Motor neuron (in vitro differentiated cells): Measurements from ENCODE around the gene BEND4. TPM values are rescaled to one million over a fixed set of nuclear protein-coding genes. Genes with fewer than 3 reads are reported as not detected.

Source experiments
- ATAC-seq, 8 experiments: fragments of 200-7000 bp; cut with Tn5 transposase; replicated peaks in 6 of 8; 2 replicates each; pipeline ENCODE4 v1.8.0; 2021; ENCODE audit warnings: mild to moderate bottlenecking in 8 of 8, moderate library complexity in 8 of 8
- H3K27ac ChIP-seq, 2 donors: fragments of 250-450 bp; sonication (Bioruptor Pico); 2 replicates each; pipeline ENCODE4 v1.9.0; 2021; ENCODE audit warnings: antibody characterized with exemption in 2 of 2, mild to moderate bottlenecking in 2 of 2, moderate library complexity in 1 of 2
- H3K4me1 ChIP-seq, 2 donors: fragments of 250-450 bp; sonication (Bioruptor Pico); replicated peaks in 1 of 2; 2 replicates each; pipeline ENCODE4 v1.6.1; 2021; ENCODE audit warnings: antibody characterized with exemption in 2 of 2, mild to moderate bottlenecking in 2 of 2, moderate library complexity in 1 of 2
- H3K4me3 ChIP-seq, 5 donors: fragments of 250-450 bp; sonication (Bioruptor Pico); 2 replicates each; pipeline ENCODE4 v1.9.0; 2021; ENCODE audit warnings: antibody characterized with exemption in 5 of 5, mild to moderate bottlenecking in 5 of 5, moderate library complexity in 4 of 5
- WGBS, 10 experiments: fragments of 450-650 bp; shearing (Covaris generic); methylation state at CpG; one replicate each; pipeline ENCODE4 v1.0.0; 2022; 5-methylcytosine and 5-hydroxymethylcytosine counted together
- in situ Hi-C, 9 experiments: fragments of 400-800 bp; cut with MboI; loops; one replicate each; pipeline ENCODE4 v1.15.0; 2021; ENCODE audit warnings: low sequenced_read_pairs in 9 of 9, low pct_unique_long_range_greater_than_20kb in 2 of 9; ENCODE audit not compliant: unreplicated experiment in 9 of 9
- total RNA-seq, 8 experiments: library from RNA; unstranded; fragments of 300-600 nt; gene quantifications; 2 replicates each; pipeline versions ENCODE4 v1.2.3 to v1.2.4, GENCODE V29; 2022

BEND4 gene
- total RNA-seq, 8 experiments from 2014 or later: 0.04 to 4.3 (median 3.0) TPM

DNA sequence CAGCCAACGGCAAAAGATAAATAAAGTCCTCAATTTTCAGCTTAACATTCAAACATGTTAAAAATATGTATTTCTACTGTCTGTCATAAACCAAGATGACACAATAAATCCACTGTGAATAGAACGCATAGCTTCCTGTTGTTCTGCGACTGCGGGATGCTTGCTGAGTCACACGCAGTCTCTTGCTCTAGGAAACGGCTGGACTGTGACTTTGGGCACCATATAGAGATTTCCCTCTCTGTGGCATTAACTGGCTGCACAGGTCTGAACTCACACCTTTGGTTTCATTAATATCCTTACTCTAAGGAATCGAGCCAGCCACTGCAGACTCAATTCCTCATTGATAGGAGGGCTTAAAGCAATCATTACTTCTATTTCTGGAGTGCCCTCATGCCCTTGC, 8.4 kb downstream of the BEND4 start:
- 33 to 94% (median 79%) methylated on average over 1 to 6 of the region's 7 CpGs; no CpG with 5 or more reads in 2 of the 10 experiments for WGBS, 10 experiments
- Histone ChIP-seq H3K4me3 (no peak overlapping the region), H3K27ac (no peak overlapping the region), H3K4me1 (peaks cover 12 to 20% of the 10 kb centered on the region in 2 donors)
- in situ Hi-C loops: no loop called here
- peak in 5 of 8 experiments; percentile 43 to 87 (median 67) for ATAC-seq

- no peak for ATAC-seq
- no peak overlapping the region for H3K27ac ChIP-seq
- in situ Hi-C loops: no loop called here
- H3K4me3 ChIP-seq: no peak overlapping the region
- H3K4me1 ChIP-seq: peaks cover 12% of the 10 kb centered on the region in 2 donors
- WGBS, 10 experiments: 9 to 100% (median 77%) methylated on average over 2 to 4 of the region's 4 CpGs
Observed at GRCh38 chr4:42142591-42142990, 9.9 kb downstream of the BEND4 start.

DNA sequence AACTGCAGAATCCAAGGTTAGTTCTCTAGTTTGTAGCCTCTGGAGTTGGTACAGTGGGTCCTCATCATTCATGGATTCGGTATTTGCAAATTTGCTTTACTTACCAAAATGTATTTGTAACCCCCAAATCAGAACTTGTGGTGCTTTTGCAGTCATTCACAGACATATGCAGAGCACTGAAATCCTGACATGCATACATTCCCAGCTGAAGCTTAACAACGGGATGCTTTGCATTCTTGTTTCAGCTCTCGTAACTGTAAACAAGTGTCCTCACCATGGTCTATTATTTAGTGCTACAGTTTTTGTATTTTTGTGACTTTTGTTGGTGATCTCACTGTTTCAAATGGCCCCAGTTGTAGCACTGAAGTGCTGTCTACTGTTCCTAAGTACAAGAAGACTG, 16.1 kb downstream of the BEND4 start:
- no peak for ATAC-seq
- WGBS, 10 experiments: 35 to 100% (median 80%) methylated on average over 1 to 3 of the region's 3 CpGs; no CpG with 5 or more reads in 1 of the 10 experiments
- in situ Hi-C loops: no loop called here
- no peak overlapping the region for H3K4me3 ChIP-seq
- H3K27ac ChIP-seq: no peak overlapping the region
- no peaks in the 10 kb centered on the region for H3K4me1 ChIP-seq

DNA sequence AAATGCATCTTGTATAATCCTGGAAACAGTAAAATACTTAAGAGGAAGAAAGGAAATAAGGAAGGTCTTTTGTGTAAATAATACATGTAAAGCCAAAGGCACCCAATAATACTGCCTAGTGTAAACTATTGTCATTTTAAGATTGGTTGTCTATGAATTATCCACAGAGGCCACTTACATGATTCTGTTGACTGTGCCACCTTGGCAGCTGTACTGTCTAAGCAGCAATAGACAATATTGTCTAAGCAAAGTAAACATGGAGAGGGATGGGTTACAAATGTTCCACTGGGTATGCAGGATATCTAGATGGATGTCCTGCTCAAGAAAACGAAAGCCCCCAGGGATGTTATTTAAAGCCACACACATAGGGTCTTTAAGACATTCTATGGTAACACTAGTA, 19.4 kb downstream of the BEND4 start:
- WGBS, 10 experiments: 0 to 100% (median 70%) methylated on average over 1 of the region's 1 CpG; no CpG with 5 or more reads in 6 of the 10 experiments
- Histone ChIP-seq H3K4me1 (no peaks in the 10 kb centered on the region), H3K4me3 (no peak overlapping the region), H3K27ac (no peak overlapping the region)
- in situ Hi-C loops: no loop called here
- no peak for ATAC-seq

DNA sequence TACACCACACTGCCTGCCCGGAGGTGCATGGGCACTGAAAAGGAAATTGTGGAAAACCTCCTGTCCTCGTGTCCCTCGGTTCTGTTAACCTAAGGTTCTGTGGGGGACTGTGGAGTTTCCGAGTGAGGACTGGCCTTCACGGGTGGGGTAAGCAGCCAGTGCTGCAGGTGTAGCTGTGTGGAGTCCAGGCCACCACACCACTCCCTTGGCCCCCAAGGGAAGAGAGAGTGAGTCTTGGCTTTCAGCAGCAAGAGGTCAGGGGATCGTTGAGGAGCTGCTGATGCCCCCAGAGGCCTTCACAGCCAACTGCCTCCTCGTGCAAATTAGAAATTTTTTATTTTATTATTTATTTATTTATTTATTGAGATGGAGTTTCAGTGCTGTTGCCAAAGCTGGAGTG, 20.4 kb downstream of the BEND4 start:
- no peak for ATAC-seq

DNA sequence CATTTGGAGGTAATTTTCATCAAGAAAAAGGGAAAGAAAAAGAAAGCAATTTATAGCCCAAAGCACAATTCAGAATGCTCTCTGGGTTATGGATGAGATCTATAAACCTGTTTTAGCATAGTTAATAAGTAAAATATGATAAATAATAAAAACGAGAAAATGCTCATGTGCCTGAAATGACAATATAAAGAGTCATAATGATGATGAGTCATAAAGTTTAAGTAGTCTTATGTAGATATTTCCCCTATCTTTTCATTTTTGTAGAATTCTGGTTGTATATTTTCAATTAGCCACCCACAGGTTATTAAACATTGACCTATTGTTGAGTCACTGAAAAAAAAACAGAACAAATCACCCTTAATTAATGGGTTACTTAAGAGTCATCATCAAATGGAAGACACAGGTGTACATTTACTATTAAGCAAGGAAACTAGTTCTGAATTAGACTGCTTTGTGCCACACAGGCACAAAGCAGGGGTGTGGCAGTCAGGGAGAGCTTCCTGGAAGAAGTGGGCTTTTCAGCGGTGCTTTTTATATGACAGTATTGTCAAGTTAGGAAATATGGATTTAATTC, 29.3 kb downstream of the BEND4 start:
- H3K27ac ChIP-seq: no peak overlapping the region
- ATAC-seq: no peak

More for the DNA sequence above, 20.4 kb downstream of the BEND4 start:
- Histone ChIP-seq H3K4me3 (no peak overlapping the region), H3K4me1 (no peaks in the 10 kb centered on the region), H3K27ac (no peak overlapping the region)
- WGBS, 10 experiments: 40 to 100% (median 70%) methylated on average over 1 to 7 of the region's 7 CpGs; no CpG with 5 or more reads in 4 of the 10 experiments
- in situ Hi-C loops: no loop called here

GRCh38 chr4:42122237-42122636, 30.2 kb downstream of the BEND4 start:
- ATAC-seq: no peak
- H3K27ac ChIP-seq: no peak overlapping the region
- no peaks in the 10 kb centered on the region for H3K4me1 ChIP-seq
- in situ Hi-C loops: no loop called here
- H3K4me3 ChIP-seq: no peak overlapping the region
- WGBS, 10 experiments: 8 to 100% (median 83%) methylated on average over 1 to 4 of the region's 4 CpGs; no CpG with 5 or more reads in 1 of the 10 experiments

More for the DNA sequence above, 29.3 kb downstream of the BEND4 start:
- in situ Hi-C loops: no loop called here
- Histone ChIP-seq H3K4me1 (no peaks in the 10 kb centered on the region), H3K4me3 (no peak overlapping the region)
- WGBS, 10 experiments: 0 to 100% (median 81%) methylated on average over 1 to 2 of the region's 2 CpGs; no CpG with 5 or more reads in 1 of the 10 experiments

- Histone ChIP-seq H3K4me1 (no peaks in the 10 kb centered on the region), H3K27ac (no peak overlapping the region), H3K4me3 (no peak overlapping the region)
- WGBS, 10 experiments: 0 to 87% (median 51%) methylated on average over 1 to 8 of the region's 12 CpGs; no CpG with 5 or more reads in 2 of the 10 experiments
- ATAC-seq: no peak
- in situ Hi-C loops: no loop called here
Observed at GRCh38 chr4:42119886-42120285, 32.6 kb downstream of the BEND4 start.

GRCh38 chr4:42112846-42113245, 39.6 kb downstream of the BEND4 start:
- H3K4me3 ChIP-seq: no peak overlapping the region
- no peak for ATAC-seq
- in situ Hi-C loops: no loop called here
- 0 to 100% (median 86%) methylated on average over 2 to 3 of the region's 3 CpGs for WGBS, 10 experiments
- H3K4me1 ChIP-seq: no peaks in the 10 kb centered on the region
- H3K27ac ChIP-seq: no peak overlapping the region

DNA sequence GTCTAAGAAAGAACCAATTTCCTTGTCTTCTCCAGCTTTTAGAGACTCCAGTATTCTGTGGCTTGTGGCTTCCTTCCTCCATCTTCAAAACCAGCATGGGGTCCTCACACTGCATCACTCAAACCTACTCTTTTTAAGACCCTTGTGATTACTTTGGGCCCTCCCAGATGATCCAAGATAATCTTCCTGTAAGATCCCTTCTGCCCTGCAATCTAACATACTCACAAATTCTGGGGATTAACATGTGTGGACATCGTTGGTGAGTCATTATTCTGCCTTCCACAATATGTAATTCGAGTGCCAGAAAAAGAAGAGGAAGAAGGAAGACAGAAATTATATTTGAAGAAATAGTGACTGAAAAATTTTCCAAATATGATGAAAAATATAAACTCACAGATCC, 47.9 kb downstream of the BEND4 start:
- no peak overlapping the region for H3K27ac ChIP-seq
- peak in 2 of 8 experiments; percentile 66 to 82 for ATAC-seq
- 0 to 94% (median 80%) methylated on average over 1 to 2 of the region's 2 CpGs; no CpG with 5 or more reads in 1 of the 10 experiments for WGBS, 10 experiments
- H3K4me3 ChIP-seq: no peak overlapping the region
- in situ Hi-C loops: no loop called here
- H3K4me1 ChIP-seq: no peaks in the 10 kb centered on the region

GRCh38 chr4:42101446-42101975, 50.9 kb downstream of the BEND4 start:
- 43 to 100% (median 90%) methylated on average over 1 to 6 of the region's 8 CpGs for WGBS, 10 experiments
- Histone ChIP-seq H3K4me1 (no peaks in the 10 kb centered on the region), H3K4me3 (no peak overlapping the region), H3K27ac (no peak overlapping the region)
- in situ Hi-C loops: no loop called here
- peak in 4 of 8 experiments; percentile 21 to 90 (median 56) for ATAC-seq

DNA sequence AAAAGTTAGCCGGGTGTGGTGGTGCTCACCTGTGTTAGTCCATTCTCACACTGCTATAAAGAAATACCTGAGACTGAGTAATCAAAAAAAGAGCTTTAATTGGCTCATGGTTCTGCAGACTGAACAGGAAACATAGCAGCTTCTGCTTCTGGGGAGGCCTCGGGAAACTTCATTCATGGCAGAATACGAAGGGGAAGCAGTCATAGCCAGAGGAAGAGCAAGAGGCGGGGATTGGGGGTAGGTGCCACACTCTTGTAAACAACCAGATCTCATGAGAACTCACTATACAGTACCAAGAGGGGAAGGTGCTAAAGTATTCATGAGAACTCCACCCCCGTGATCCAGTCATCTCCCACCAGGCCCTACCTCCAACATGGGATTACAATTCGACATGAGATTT, 64.1 kb downstream of the BEND4 start:
- H3K4me3 ChIP-seq: no peak overlapping the region
- H3K4me1 ChIP-seq: no peaks in the 10 kb centered on the region
- ATAC-seq: no peak
- in situ Hi-C loops: no loop called here
- WGBS, 10 experiments: 40 to 100% (median 91%) methylated on average over 1 to 5 of the region's 6 CpGs; no CpG with 5 or more reads in 2 of the 10 experiments
- H3K27ac ChIP-seq: no peak overlapping the region

DNA sequence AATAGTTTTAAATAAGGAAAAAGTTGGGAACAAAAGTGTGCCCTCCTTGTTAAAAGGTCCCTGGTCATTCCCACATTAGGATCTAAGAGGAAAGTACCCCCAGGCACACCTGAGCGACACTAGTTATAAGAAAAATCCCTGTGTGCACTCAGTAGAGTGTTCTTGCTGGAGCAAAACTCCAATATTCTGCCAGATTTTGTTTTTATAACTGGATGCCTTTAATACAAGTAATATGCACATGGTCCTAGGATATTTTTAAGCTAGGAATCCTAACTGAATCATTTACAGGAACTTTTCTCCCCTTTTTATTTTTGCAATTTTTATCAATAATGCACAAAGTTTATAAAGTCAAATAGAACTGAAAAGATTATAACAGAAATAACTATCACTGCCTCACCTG, 68.6 kb downstream of the BEND4 start:
- WGBS, 10 experiments: 60 to 100% (median 100%) methylated on average over 1 of the region's 1 CpG; no CpG with 5 or more reads in 3 of the 10 experiments
- in situ Hi-C loops: no loop called here
- no peak overlapping the region for H3K4me3 ChIP-seq
- no peak overlapping the region for H3K27ac ChIP-seq
- no peaks in the 10 kb centered on the region for H3K4me1 ChIP-seq
- no peak for ATAC-seq

- Histone ChIP-seq H3K4me3 (no peak overlapping the region), H3K27ac (no peak overlapping the region), H3K4me1 (no peaks in the 10 kb centered on the region)
- in situ Hi-C loops: no loop called here
- ATAC-seq: no peak
- 50 to 100% (median 100%) methylated on average over 1 to 3 of the region's 3 CpGs for WGBS, 10 experiments
Observed at GRCh38 chr4:42080306-42080705, 72.1 kb downstream of the BEND4 start.
